ENCODE data around the gene MYRIP.

DNA sequence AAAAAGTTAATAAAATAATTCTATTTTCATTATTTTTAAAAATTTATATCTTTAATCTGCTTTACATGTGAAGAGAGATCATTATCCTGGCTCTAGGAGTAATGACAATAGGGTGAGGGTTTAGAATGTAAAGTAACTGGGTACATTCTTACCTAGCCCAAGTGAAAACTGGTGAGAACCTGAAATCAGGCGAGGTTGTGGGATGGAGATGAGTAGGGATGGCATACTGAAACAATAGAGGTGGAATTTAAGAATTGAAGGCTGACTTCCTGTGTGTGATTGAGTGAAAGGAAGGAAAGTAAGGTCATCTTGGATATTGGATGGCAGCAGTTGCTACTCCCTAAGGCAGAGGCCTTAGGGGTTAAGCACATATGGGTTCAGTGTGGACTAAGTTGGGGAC lies 82.7 kb downstream of the MYRIP start:
- TF ChIP-seq ZNF274 (IDR thresholded peaks at IDR 0.05; ENCODE audit: low read depth, low read length) (no peak), SUZ12 (IDR thresholded peaks at IDR 0.05; ENCODE audit: extremely low read depth, insufficient read depth, insufficient read length) (no peak), YY1 (IDR thresholded peaks at IDR 0.05; ENCODE audit: insufficient read depth, insufficient read length) (no peak)
